ENCODE results near the gene BSND.
A peak's percentile ranks its signal among the peaks of the same experiment; 100 is the strongest.

Gene BSND

DNA sequence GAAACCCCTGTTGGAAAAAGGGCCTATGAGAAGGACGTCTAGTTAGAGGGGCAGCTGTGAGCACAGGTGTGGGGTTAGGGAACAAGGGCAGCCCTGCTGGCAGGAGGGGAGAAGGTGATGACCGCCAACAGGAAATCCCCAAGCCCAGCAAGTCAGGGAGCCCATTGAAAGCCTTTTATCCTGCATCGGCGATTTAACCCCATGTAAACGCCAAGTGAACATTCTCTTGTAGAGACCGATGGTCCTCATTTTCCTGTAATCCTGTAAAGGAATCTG lies 1.1 kb upstream of the BSND start:
- Histone ChIP-seq H2BK15ac (replicated peaks; ENCODE audit: low read depth) (no peak overlapping the region), H4K5ac (ENCODE audit: low read length) (no peak overlapping the region), H2AK5ac (ENCODE audit: low read length) (no peak overlapping the region), H3K56ac (ENCODE audit: low read length) (peak overlapping the region; percentile 9), H3K4me3 (ENCODE audit: low read length) (no peak overlapping the region), H3K27me3 (ENCODE audit: insufficient read depth, low read length, poor library complexity) (no peaks in the 10 kb centered on the region), H2BK5ac (ENCODE audit: low read length) (no peak overlapping the region), H3K36me3 (ENCODE audit: control insufficient read depth, insufficient read depth, low read length) (no peaks in the 10 kb centered on the region), H3K23ac (ENCODE audit: low read length) (no peak overlapping the region), H4K8ac (ENCODE audit: low read depth, low read length) (no peak overlapping the region), H3K79me2 (ENCODE audit: control insufficient read depth, insufficient read depth, low read length) (no peaks in the 10 kb centered on the region), H3K79me1 (ENCODE audit: low read length) (no peaks in the 10 kb centered on the region), H3K4ac (ENCODE audit: low read depth, low read length) (no peak overlapping the region), H3K9ac (ENCODE audit: low read length) (no peak overlapping the region), H3K18ac (ENCODE audit: low read length) (no peak overlapping the region), H3K4me2 (ENCODE audit: low read length) (no peak overlapping the region), H3K27ac (ENCODE audit: low read depth, low read length) (no peak overlapping the region), H3K4me1 (ENCODE audit: control insufficient read depth, low read depth, low read length) (peaks cover 8% of the 10 kb centered on the region), H2BK120ac (ENCODE audit: low read depth, low read length) (no peak overlapping the region)
- DNase-seq: peak; percentile 41
- WGBS (ENCODE audit: extremely low coverage, insufficient coverage, low lambda C conversion rate): no CpG with 5 or more reads among the region's 6 CpGs

DNA sequence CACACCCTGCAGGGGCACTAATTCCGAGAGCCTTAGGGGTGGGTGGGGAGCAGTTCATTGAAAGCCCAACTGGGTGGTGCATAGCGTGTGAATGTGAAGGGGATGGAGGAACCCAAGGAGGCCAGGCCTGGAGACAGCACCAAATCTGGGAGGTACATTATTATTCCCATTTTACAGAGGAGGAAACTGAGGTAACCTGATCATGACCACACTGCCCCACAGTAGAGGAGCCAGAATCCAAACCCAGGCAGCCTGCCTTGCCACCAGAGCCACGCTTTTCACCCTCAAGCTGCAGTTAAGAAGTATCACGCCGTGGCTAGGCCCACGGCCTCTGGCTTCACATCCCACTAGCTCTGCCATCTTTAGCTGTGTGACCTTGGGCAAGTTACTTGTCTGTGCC lies 633 bp upstream of the BSND start:
- no peak overlapping the region for H3K4ac ChIP-seq (ENCODE audit: low read depth, low read length)
- no peak overlapping the region for H3K4me3 ChIP-seq (ENCODE audit: low read length)
- no peak overlapping the region for H4K5ac ChIP-seq (ENCODE audit: low read length)
- H3K27ac ChIP-seq (ENCODE audit: low read depth, low read length): no peak overlapping the region
- peaks cover 8% of the 10 kb centered on the region for H3K4me1 ChIP-seq (ENCODE audit: control insufficient read depth, low read depth, low read length)
- H2BK120ac ChIP-seq (ENCODE audit: low read depth, low read length): no peak overlapping the region
- H3K4me2 ChIP-seq (ENCODE audit: low read length): no peak overlapping the region
- H3K23ac ChIP-seq (ENCODE audit: low read length): no peak overlapping the region
- H3K79me1 ChIP-seq (ENCODE audit: low read length): no peaks in the 10 kb centered on the region
- WGBS (ENCODE audit: extremely low coverage, insufficient coverage, low lambda C conversion rate): no CpG with 5 or more reads among the region's 6 CpGs
- H4K8ac ChIP-seq (ENCODE audit: low read depth, low read length): no peak overlapping the region
- no peaks in the 10 kb centered on the region for H3K79me2 ChIP-seq (ENCODE audit: control insufficient read depth, insufficient read depth, low read length)
- no peak overlapping the region for H3K9ac ChIP-seq (ENCODE audit: low read length)
- no peak overlapping the region for H2AK5ac ChIP-seq (ENCODE audit: low read length)
- no peak overlapping the region for H2BK5ac ChIP-seq (ENCODE audit: low read length)
- H3K36me3 ChIP-seq (ENCODE audit: control insufficient read depth, insufficient read depth, low read length): no peaks in the 10 kb centered on the region
- no peak overlapping the region for H2BK15ac ChIP-seq (replicated peaks; ENCODE audit: low read depth)
- no peak overlapping the region for H3K18ac ChIP-seq (ENCODE audit: low read length)
- H3K56ac ChIP-seq (ENCODE audit: low read length): no peak overlapping the region
- no peak for DNase-seq
- no peaks in the 10 kb centered on the region for H3K27me3 ChIP-seq (ENCODE audit: insufficient read depth, low read length, poor library complexity)

DNA sequence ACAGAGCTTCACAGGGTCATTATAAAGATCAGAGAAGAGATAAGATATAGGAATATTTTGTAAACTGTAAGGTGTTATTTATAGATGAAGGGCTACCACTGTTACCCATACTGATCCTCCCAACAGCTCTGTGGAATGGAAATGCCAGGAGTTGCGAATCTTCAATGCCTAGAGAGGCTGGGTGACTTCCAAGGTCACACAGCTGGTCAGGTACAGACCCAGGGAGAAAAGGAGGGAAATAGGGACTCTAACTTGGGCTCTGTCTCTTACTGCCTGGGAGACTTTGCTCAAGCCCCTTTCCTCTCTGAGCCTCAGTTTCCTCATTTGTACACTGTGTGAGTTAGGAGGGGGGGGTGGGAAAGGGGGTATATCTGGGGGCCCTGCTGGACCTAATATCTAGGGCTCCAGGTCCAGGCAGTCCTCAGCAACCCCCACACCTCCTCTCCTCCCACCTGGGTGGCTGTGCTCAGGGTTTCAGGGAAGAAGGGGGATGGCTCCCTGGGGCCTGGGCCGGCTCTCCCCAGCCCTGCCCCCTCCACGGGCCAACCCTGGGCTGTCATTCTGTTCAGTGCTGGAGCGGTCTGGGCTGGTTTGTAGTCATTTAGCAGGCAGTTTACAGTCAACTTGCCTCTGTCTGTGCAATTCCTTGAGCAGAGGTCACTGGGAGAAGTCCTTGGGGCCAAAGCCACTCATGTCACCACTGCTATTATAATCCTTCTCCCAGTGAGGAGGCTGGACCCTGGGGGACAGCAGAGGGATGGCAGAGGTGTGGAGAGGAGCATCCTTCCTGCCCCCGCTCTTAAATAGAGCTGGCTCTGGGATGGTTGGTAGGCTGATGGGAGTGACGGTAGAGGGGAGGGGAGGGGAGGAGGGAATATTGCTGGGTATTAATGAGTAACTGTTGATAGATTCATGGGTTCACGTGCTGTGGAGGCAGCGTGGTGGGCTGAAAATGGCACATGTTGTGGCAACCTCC lies 1.7 kb downstream of the BSND start:
- Histone ChIP-seq H2BK120ac (ENCODE audit: low read depth, low read length) (no peak overlapping the region), H3K4me1 (ENCODE audit: control insufficient read depth, low read depth, low read length) (peaks cover 5% of the 10 kb centered on the region), H3K36me3 (ENCODE audit: control insufficient read depth, insufficient read depth, low read length) (no peaks in the 10 kb centered on the region), H3K27me3 (ENCODE audit: insufficient read depth, low read length, poor library complexity) (no peaks in the 10 kb centered on the region), H4K8ac (ENCODE audit: low read depth, low read length) (no peak overlapping the region), H3K4me2 (ENCODE audit: low read length) (no peak overlapping the region), H3K18ac (ENCODE audit: low read length) (no peak overlapping the region), H3K27ac (ENCODE audit: low read depth, low read length) (no peak overlapping the region), H3K23ac (ENCODE audit: low read length) (no peak overlapping the region), H3K9ac (ENCODE audit: low read length) (no peak overlapping the region), H3K79me1 (ENCODE audit: low read length) (no peaks in the 10 kb centered on the region), H3K4ac (ENCODE audit: low read depth, low read length) (no peak overlapping the region), H4K5ac (ENCODE audit: low read length) (no peak overlapping the region), H3K56ac (ENCODE audit: low read length) (no peak overlapping the region), H2BK15ac (replicated peaks; ENCODE audit: low read depth) (no peak overlapping the region), H3K79me2 (ENCODE audit: control insufficient read depth, insufficient read depth, low read length) (no peaks in the 10 kb centered on the region), H3K4me3 (ENCODE audit: low read length) (no peak overlapping the region), H2AK5ac (ENCODE audit: low read length) (no peak overlapping the region), H2BK5ac (ENCODE audit: low read length) (no peak overlapping the region)
- no peak for DNase-seq
- no CpG with 5 or more reads among the region's 8 CpGs for WGBS (ENCODE audit: extremely low coverage, insufficient coverage, low lambda C conversion rate)

DNA sequence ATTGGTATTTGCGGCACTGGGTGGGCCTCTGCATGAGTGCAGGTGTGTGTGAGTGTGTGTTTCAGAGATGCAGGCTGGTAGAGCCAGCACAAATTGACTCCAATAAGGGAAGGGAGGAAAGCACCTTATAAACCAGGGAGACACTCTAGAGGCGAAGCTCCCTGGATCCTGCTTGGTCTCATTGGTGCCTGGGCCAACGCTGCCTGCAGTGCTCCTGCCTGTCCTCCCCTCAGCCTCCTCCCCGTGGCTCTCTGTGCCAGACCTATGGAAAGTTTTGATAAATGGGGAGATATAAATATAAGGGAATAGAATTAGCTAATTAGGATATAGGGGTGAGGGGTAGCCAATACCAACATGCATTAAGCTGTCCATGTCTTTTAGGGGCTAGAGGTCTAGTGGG lies 2.6 kb downstream of the BSND start:
- no peak overlapping the region for H2BK15ac ChIP-seq (replicated peaks; ENCODE audit: low read depth)
- H3K4me1 ChIP-seq (ENCODE audit: control insufficient read depth, low read depth, low read length): peaks cover 3% of the 10 kb centered on the region
- no peak overlapping the region for H3K18ac ChIP-seq (ENCODE audit: low read length)
- no peaks in the 10 kb centered on the region for H3K79me1 ChIP-seq (ENCODE audit: low read length)
- H3K4ac ChIP-seq (ENCODE audit: low read depth, low read length): no peak overlapping the region
- WGBS (ENCODE audit: extremely low coverage, insufficient coverage, low lambda C conversion rate): no CpG with 5 or more reads among the region's 4 CpGs
- H3K27me3 ChIP-seq (ENCODE audit: insufficient read depth, low read length, poor library complexity): no peaks in the 10 kb centered on the region
- H3K9ac ChIP-seq (ENCODE audit: low read length): no peak overlapping the region
- no peak overlapping the region for H4K8ac ChIP-seq (ENCODE audit: low read depth, low read length)
- H4K5ac ChIP-seq (ENCODE audit: low read length): no peak overlapping the region
- no peak overlapping the region for H3K4me3 ChIP-seq (ENCODE audit: low read length)
- H3K79me2 ChIP-seq (ENCODE audit: control insufficient read depth, insufficient read depth, low read length): no peaks in the 10 kb centered on the region
- H2BK5ac ChIP-seq (ENCODE audit: low read length): no peak overlapping the region
- no peaks in the 10 kb centered on the region for H3K36me3 ChIP-seq (ENCODE audit: control insufficient read depth, insufficient read depth, low read length)
- H3K23ac ChIP-seq (ENCODE audit: low read length): no peak overlapping the region
- DNase-seq: no peak
- H2AK5ac ChIP-seq (ENCODE audit: low read length): no peak overlapping the region
- H3K27ac ChIP-seq (ENCODE audit: low read depth, low read length): no peak overlapping the region
- no peak overlapping the region for H2BK120ac ChIP-seq (ENCODE audit: low read depth, low read length)
- no peak overlapping the region for H3K4me2 ChIP-seq (ENCODE audit: low read length)
- H3K56ac ChIP-seq (ENCODE audit: low read length): no peak overlapping the region

DNA sequence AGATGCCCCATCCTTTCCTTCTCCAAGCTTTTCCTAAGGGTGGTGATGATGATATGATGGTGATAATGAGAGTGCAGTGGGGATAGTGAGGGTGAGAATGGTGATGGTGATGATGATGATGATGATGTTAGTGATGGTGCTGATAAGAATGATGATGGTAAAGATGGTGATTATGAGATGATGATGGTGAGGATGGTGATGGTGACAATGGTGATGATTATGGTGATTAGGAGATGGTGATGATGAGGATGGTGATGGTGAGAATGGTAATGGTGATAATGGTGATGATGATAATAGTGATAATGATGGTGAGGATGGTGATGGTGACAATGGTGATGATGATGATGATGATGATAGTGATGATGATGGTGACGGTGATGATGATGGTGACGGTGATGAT lies 4.0 kb downstream of the BSND start:
- no peak overlapping the region for H2BK120ac ChIP-seq (ENCODE audit: low read depth, low read length)
- H4K5ac ChIP-seq (ENCODE audit: low read length): no peak overlapping the region
- WGBS (ENCODE audit: extremely low coverage, insufficient coverage, low lambda C conversion rate): no CpG with 5 or more reads among the region's 2 CpGs
- no peak overlapping the region for H2BK5ac ChIP-seq (ENCODE audit: low read length)
- DNase-seq: no peak
- no peak overlapping the region for H3K9ac ChIP-seq (ENCODE audit: low read length)
- no peak overlapping the region for H3K18ac ChIP-seq (ENCODE audit: low read length)
- H3K4ac ChIP-seq (ENCODE audit: low read depth, low read length): no peak overlapping the region
- no peaks in the 10 kb centered on the region for H3K36me3 ChIP-seq (ENCODE audit: control insufficient read depth, insufficient read depth, low read length)
- H2AK5ac ChIP-seq (ENCODE audit: low read length): no peak overlapping the region
- no peak overlapping the region for H4K8ac ChIP-seq (ENCODE audit: low read depth, low read length)
- no peaks in the 10 kb centered on the region for H3K27me3 ChIP-seq (ENCODE audit: insufficient read depth, low read length, poor library complexity)
- H2BK15ac ChIP-seq (replicated peaks; ENCODE audit: low read depth): no peak overlapping the region
- no peak overlapping the region for H3K4me3 ChIP-seq (ENCODE audit: low read length)
- H3K4me1 ChIP-seq (ENCODE audit: control insufficient read depth, low read depth, low read length): no peaks in the 10 kb centered on the region
- no peaks in the 10 kb centered on the region for H3K79me2 ChIP-seq (ENCODE audit: control insufficient read depth, insufficient read depth, low read length)
- no peak overlapping the region for H3K4me2 ChIP-seq (ENCODE audit: low read length)
- no peaks in the 10 kb centered on the region for H3K79me1 ChIP-seq (ENCODE audit: low read length)
- H3K56ac ChIP-seq (ENCODE audit: low read length): no peak overlapping the region
- no peak overlapping the region for H3K23ac ChIP-seq (ENCODE audit: low read length)
- H3K27ac ChIP-seq (ENCODE audit: low read depth, low read length): no peak overlapping the region

Data from mesendoderm (in vitro differentiated cells).